Astrocyte (in vitro differentiated cells and primary cell): ENCODE results near the gene KSR2. TPM values are rescaled to one million over a fixed set of nuclear protein-coding genes. Genes with fewer than 3 reads are reported as not detected.

Source experiments
- DNase-seq: peaks from one replicate; pipeline ENCODE4 v3.0.0-alpha.2; 2010; ENCODE audit warnings: low read depth
- FAIRE-seq: peaks from 2 replicates; lab custom pipeline; 2011; peaks lifted over from hg19 to GRCh38; lab: Jason Lieb, UNC
- H2AFZ ChIP-seq: 2 replicates; pipeline ENCODE4 v1.6.0; 2012; ENCODE audit warnings: low read depth, low read length, inconsistent platforms
- H3K27ac ChIP-seq: 2 replicates; pipeline ENCODE4 v1.5.1; 2011; ENCODE audit warnings: low read depth, low read length, inconsistent platforms
- H3K27me3 ChIP-seq: 2 replicates; pipeline ENCODE4 v1.6.0; 2011; ENCODE audit warnings: low read length, inconsistent platforms; ENCODE audit not compliant: insufficient read depth
- H3K36me3 ChIP-seq: 2 replicates; pipeline ENCODE4 v1.5.1; 2011; ENCODE audit warnings: low read length, inconsistent platforms; ENCODE audit not compliant: insufficient read depth
- H3K4me1 ChIP-seq: 2 replicates; pipeline ENCODE4 v1.5.1; 2011; ENCODE audit warnings: low read length, inconsistent platforms; ENCODE audit not compliant: insufficient read depth
- H3K4me2 ChIP-seq: 2 replicates; pipeline ENCODE4 v1.6.0; 2012; ENCODE audit warnings: low read length, inconsistent platforms
- H3K4me3 ChIP-seq: 2 replicates; pipeline ENCODE4 v1.5.1; 2011; ENCODE audit warnings: low read depth, mild to moderate bottlenecking, low read length, inconsistent platforms; ENCODE audit not compliant: insufficient read depth
- H3K79me2 ChIP-seq: 2 replicates; pipeline ENCODE4 v1.6.0; 2012; ENCODE audit warnings: mild to moderate bottlenecking, low read length, inconsistent platforms; ENCODE audit not compliant: insufficient read depth
- H3K9ac ChIP-seq: 2 replicates; pipeline ENCODE4 v1.6.0; 2012; ENCODE audit warnings: mild to moderate bottlenecking, low read length, inconsistent platforms
- H3K9me3 ChIP-seq: 2 replicates; pipeline ENCODE4 v1.5.1; 2012; ENCODE audit warnings: low read depth, mild to moderate bottlenecking, low read length, inconsistent platforms; ENCODE audit not compliant: insufficient read depth
- H4K20me1 ChIP-seq: 2 replicates; pipeline ENCODE4 v1.6.0; 2012; ENCODE audit warnings: low read length, inconsistent platforms; ENCODE audit not compliant: insufficient read depth
- H3K27ac Mint-ChIP-seq: one replicate; pipeline ENCODE4 v1.8.0; 2021; ENCODE audit warnings: mild to moderate bottlenecking, mixed read lengths; ENCODE audit not compliant: unreplicated experiment
- H3K27me3 Mint-ChIP-seq: one replicate; pipeline ENCODE4 v1.8.0; 2021; ENCODE audit warnings: low read depth, mixed read lengths; ENCODE audit not compliant: unreplicated experiment
- H3K36me3 Mint-ChIP-seq: one replicate; pipeline ENCODE4 v1.8.0; 2021; ENCODE audit warnings: low read depth, mixed read lengths; ENCODE audit not compliant: unreplicated experiment
- H3K4me1 Mint-ChIP-seq: one replicate; pipeline ENCODE4 v1.8.0; 2021; ENCODE audit warnings: low read depth, mixed read lengths; ENCODE audit not compliant: unreplicated experiment
- H3K4me3 Mint-ChIP-seq: one replicate; pipeline ENCODE4 v1.8.0; 2021; ENCODE audit warnings: mild to moderate bottlenecking, moderate library complexity, mixed read lengths; ENCODE audit not compliant: unreplicated experiment
- H3K9me3 Mint-ChIP-seq: one replicate; pipeline ENCODE4 v1.8.0; 2021; ENCODE audit warnings: mild to moderate bottlenecking, mixed read lengths; ENCODE audit not compliant: unreplicated experiment
- EZH2 ChIP-seq: IDR thresholded peaks from 2 replicates; pipeline ENCODE4 v1.6.1; 2012; ENCODE audit warnings: mild to moderate bottlenecking, low read length, inconsistent platforms; ENCODE audit not compliant: insufficient read depth
- total RNA-seq: library from RNA; stranded (reverse); gene quantifications from 2 replicates; pipeline ENCODE4 v1.2.1, GENCODE V29; 2021
- TF ChIP-seq, protein P1 (sequence below): IDR thresholded peaks from 2 replicates; pipeline ENCODE4 v1.5.1; 2011; ENCODE audit warnings: low read depth, mild to moderate bottlenecking, inconsistent platforms, low read length, moderate library complexity; ENCODE audit not compliant: insufficient read depth

KSR2 gene
- total RNA-seq, 1 donor from 2014 or later, result 0.98 TPM

GRCh38 chr12:117547209-117547608 is 421.6 kb downstream of the KSR2 start:
- Histone ChIP-seq H2AFZ (no peak overlapping the region), H3K9me3 (no peaks in the 10 kb centered on the region), H3K27ac (no peak overlapping the region), H3K79me2 (no peaks in the 10 kb centered on the region), H4K20me1 (no peaks in the 10 kb centered on the region), H3K4me3 (no peak overlapping the region), H3K27me3 (no peaks in the 10 kb centered on the region), H3K36me3 (no peaks in the 10 kb centered on the region), H3K4me1 (no peaks in the 10 kb centered on the region), H3K9ac (no peak overlapping the region), H3K4me2 (no peak overlapping the region)
- no peak for TF ChIP-seq EZH2
- TF ChIP-seq, protein P1, sequence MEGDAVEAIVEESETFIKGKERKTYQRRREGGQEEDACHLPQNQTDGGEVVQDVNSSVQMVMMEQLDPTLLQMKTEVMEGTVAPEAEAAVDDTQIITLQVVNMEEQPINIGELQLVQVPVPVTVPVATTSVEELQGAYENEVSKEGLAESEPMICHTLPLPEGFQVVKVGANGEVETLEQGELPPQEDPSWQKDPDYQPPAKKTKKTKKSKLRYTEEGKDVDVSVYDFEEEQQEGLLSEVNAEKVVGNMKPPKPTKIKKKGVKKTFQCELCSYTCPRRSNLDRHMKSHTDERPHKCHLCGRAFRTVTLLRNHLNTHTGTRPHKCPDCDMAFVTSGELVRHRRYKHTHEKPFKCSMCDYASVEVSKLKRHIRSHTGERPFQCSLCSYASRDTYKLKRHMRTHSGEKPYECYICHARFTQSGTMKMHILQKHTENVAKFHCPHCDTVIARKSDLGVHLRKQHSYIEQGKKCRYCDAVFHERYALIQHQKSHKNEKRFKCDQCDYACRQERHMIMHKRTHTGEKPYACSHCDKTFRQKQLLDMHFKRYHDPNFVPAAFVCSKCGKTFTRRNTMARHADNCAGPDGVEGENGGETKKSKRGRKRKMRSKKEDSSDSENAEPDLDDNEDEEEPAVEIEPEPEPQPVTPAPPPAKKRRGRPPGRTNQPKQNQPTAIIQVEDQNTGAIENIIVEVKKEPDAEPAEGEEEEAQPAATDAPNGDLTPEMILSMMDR, result no peak
- Mint-ChIP-seq H3K27ac (no peak overlapping the region), H3K36me3 (peaks cover 2% of the 10 kb centered on the region), H3K27me3 (peaks cover 5% of the 10 kb centered on the region), H3K4me1 (no peaks in the 10 kb centered on the region), H3K9me3 (peaks cover 2% of the 10 kb centered on the region), H3K4me3 (no peak overlapping the region)
- DNase-seq (no peak), FAIRE-seq (no peak)

DNA sequence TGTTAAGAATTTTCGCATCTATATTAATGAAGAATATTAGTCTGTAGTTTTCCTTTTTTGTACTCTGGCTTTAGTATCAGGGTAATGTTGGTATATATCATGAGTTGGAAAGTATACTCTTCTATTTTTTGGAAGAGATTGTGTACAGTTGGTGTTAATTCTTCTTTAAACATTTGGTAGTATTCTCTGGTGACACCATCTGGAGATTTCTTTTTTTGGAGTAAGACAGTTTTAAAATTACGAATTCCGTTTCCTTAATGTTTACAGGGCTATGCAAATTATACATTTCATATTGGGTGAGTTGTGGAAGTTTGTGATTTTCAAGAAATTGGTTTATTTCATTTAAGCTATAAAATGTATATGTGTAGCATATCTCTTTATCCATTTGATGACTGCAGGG is 423.6 kb downstream of the KSR2 start:
- Histone ChIP-seq H4K20me1 (no peaks in the 10 kb centered on the region), H3K9ac (no peak overlapping the region), H3K4me3 (no peak overlapping the region), H2AFZ (no peak overlapping the region), H3K9me3 (no peaks in the 10 kb centered on the region), H3K27me3 (no peaks in the 10 kb centered on the region), H3K79me2 (no peaks in the 10 kb centered on the region), H3K4me1 (no peaks in the 10 kb centered on the region), H3K27ac (no peak overlapping the region), H3K4me2 (no peak overlapping the region), H3K36me3 (no peaks in the 10 kb centered on the region)
- FAIRE-seq (no peak), DNase-seq (no peak)
- no peaks in the 10 kb centered on the region for H3K36me3 Mint-ChIP-seq
- peaks cover 16% of the 10 kb centered on the region for H3K27me3 Mint-ChIP-seq
- H3K27ac Mint-ChIP-seq, result peak overlapping the region; percentile 29
- peaks cover 10% of the 10 kb centered on the region for H3K9me3 Mint-ChIP-seq
- TF ChIP-seq, protein P1, result no peak
- TF ChIP-seq EZH2, result no peak
- no peaks in the 10 kb centered on the region for H3K4me1 Mint-ChIP-seq
- no peak overlapping the region for H3K4me3 Mint-ChIP-seq

GRCh38 chr12:117540011-117540410 is 428.8 kb downstream of the KSR2 start:
- Mint-ChIP-seq H3K27ac (no peak overlapping the region), H3K4me1 (no peaks in the 10 kb centered on the region), H3K9me3 (peaks cover 10% of the 10 kb centered on the region), H3K4me3 (no peak overlapping the region), H3K27me3 (peaks cover 18% of the 10 kb centered on the region), H3K36me3 (no peaks in the 10 kb centered on the region)
- Histone ChIP-seq H4K20me1 (no peaks in the 10 kb centered on the region), H3K9ac (no peak overlapping the region), H3K36me3 (no peaks in the 10 kb centered on the region), H3K27ac (no peak overlapping the region), H3K9me3 (no peaks in the 10 kb centered on the region), H3K4me3 (no peak overlapping the region), H3K4me2 (no peak overlapping the region), H3K4me1 (no peaks in the 10 kb centered on the region), H3K27me3 (no peaks in the 10 kb centered on the region), H3K79me2 (no peaks in the 10 kb centered on the region), H2AFZ (no peak overlapping the region)
- DNase-seq, result no peak
- FAIRE-seq, result no peak
- TF ChIP-seq EZH2, result no peak
- TF ChIP-seq, protein P1, result no peak
